ENCODE data around the gene ACTRT2.

- TF ChIP-seq CTCF (conservative IDR thresholded peaks at IDR 0.05; ENCODE audit: low read depth, low read length) (no peak; the same call in 1 of the 2 replicates), EZH2 (IDR thresholded peaks at IDR 0.05; ENCODE audit: borderline replicate concordance, low read depth, low read length, poor library complexity, severe bottlenecking) (no peak)
Observed at GRCh38 chr1:3024019-3024418, 2.8 kb downstream of the ACTRT2 start.
